GM06990 (cell line): ENCODE measurements around the gene PAQR4.

Source experiments
- DNase-seq: peaks from one replicate; pipeline ENCODE4 v3.0.0-alpha.2; 2011; ENCODE audit not compliant: insufficient read length; ENCODE audit errors: extremely low read depth
- H3K27me3 ChIP-seq: replicated peaks from 2 replicates; pipeline ENCODE4 v1.6.0; 2011; ENCODE audit warnings: low read length; ENCODE audit not compliant: control insufficient read depth, insufficient read depth
- H3K36me3 ChIP-seq: 2 replicates; pipeline ENCODE4 v1.5.1; 2011; ENCODE audit warnings: low read length; ENCODE audit not compliant: control insufficient read depth, insufficient read depth
- H3K4me3 ChIP-seq: replicated peaks from 2 replicates; pipeline ENCODE4 v1.5.1; 2011; ENCODE audit warnings: low read depth, mild to moderate bottlenecking, control low read depth, low read length
- TF ChIP-seq, protein P1 (sequence below): IDR thresholded peaks from 2 replicates; pipeline ENCODE4 v1.5.1; 2011; ENCODE audit warnings: low read length, control low read depth, mild to moderate bottlenecking, inconsistent platforms; ENCODE audit not compliant: insufficient read depth, poor library complexity, severe bottlenecking

The PAQR4 gene

DNA sequence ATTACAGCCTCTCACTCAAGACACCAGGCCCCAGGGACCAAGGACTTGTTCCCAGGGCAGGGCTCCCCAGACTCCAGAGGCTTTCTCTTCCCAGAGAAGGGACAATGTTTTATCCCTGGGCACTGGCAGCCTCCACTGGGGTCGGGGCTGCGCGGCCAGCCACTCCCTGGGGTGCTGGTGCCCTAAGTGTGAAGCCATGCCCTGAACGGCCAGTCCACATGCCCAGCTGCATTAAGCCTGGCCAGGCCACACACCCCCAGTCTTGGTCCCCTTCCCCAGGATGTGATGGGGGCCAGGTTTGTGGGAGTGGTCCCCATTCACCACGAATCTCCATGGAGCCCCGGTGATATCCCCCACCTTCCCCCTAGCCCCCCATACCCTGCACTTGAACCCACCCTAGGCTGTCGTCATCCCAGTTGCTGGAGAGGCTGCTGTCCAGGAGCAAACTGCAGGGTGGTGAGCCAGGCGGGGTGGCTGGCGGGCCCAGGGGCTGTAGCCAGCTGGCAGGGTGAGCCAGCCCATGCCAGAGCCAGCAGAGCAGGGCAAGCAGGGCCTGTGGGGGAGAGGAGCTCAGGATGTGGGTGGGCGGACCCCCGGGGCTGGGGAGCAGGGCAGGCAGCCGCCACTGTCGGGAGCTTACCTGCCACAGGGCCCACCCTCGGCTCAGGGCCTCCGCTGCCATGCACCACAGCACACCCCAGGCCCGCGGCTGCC lies 4.6 kb downstream of the PAQR4 start:
- no peak for DNase-seq
- TF ChIP-seq, protein P1, sequence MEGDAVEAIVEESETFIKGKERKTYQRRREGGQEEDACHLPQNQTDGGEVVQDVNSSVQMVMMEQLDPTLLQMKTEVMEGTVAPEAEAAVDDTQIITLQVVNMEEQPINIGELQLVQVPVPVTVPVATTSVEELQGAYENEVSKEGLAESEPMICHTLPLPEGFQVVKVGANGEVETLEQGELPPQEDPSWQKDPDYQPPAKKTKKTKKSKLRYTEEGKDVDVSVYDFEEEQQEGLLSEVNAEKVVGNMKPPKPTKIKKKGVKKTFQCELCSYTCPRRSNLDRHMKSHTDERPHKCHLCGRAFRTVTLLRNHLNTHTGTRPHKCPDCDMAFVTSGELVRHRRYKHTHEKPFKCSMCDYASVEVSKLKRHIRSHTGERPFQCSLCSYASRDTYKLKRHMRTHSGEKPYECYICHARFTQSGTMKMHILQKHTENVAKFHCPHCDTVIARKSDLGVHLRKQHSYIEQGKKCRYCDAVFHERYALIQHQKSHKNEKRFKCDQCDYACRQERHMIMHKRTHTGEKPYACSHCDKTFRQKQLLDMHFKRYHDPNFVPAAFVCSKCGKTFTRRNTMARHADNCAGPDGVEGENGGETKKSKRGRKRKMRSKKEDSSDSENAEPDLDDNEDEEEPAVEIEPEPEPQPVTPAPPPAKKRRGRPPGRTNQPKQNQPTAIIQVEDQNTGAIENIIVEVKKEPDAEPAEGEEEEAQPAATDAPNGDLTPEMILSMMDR: no peak
- Histone ChIP-seq H3K36me3 (peaks cover 17% of the 10 kb centered on the region), H3K4me3 (no peak overlapping the region), H3K27me3 (no peaks in the 10 kb centered on the region)

DNA sequence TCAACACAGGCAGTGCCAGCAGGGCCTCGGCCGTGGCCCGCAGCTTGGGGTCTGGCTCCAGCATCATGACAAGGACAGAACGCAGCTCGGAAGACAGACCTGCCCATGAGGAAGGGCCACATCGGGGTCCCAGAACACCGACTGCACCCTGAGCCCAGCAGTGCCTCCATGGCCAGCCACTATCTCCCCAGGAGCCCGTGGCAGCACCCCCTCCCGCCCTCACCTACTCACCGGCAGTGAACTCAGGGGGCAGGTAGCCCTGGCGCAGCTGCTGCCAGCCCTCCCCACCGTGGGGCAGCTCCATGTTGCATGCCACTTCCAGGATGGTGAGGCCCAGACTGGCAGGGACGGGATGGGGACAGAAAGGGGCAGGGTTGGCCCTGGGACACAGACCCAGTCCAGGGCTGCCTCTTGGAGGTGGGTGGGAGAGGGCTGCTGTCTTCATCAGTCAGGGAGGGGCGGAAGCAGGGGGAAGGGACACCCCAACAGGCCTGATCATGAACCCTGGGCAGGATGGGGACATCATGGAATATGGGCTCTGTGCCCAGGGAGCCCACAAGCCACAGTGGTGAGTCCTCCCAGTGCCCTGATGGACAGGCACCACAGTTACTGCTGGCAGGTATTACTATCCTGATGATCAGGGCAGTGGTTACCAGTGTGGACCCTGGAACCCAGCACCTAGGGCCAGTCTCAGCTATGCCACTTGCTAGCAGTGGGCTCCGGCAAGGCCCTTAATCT lies 5.3 kb downstream of the PAQR4 start:
- Histone ChIP-seq H3K36me3 (peaks cover 17% of the 10 kb centered on the region), H3K27me3 (no peaks in the 10 kb centered on the region), H3K4me3 (no peak overlapping the region)
- TF ChIP-seq, protein P1: no peak
- no peak for DNase-seq

DNA sequence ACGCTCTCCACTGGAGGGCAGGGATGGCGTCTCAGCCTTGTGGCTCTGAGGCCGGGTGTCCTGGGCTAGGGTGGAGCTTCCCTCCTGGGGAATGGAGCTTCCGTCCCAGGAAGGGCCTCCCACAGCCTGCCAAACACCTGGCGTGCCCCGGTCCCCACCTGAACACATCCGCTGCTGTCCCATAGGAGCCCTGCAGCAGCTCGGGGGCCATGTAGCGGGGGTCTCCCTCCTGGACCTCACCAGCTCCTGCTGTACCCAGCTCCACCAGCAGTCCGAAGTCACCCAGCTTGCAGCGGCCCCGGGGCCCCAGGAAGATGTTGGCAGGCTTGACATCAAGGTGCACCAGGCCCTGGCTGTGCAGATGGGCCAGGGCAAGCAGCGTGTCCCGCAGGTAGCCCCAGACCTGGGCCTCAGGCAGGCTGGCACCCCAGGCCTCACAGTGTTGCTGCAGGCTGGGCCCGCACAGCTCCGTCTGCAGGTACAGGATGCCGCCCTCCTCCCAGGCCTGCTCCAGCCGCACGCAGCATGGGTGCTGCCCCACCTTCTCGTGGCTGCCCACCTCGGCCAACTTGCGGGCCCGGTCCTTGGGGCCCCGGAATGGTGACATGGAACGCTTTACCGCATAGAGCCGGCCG lies 6.1 kb downstream of the PAQR4 start:
- DNase-seq: no peak
- Histone ChIP-seq H3K4me3 (no peak overlapping the region), H3K27me3 (no peaks in the 10 kb centered on the region), H3K36me3 (peaks cover 17% of the 10 kb centered on the region)
- TF ChIP-seq, protein P1: no peak

DNA sequence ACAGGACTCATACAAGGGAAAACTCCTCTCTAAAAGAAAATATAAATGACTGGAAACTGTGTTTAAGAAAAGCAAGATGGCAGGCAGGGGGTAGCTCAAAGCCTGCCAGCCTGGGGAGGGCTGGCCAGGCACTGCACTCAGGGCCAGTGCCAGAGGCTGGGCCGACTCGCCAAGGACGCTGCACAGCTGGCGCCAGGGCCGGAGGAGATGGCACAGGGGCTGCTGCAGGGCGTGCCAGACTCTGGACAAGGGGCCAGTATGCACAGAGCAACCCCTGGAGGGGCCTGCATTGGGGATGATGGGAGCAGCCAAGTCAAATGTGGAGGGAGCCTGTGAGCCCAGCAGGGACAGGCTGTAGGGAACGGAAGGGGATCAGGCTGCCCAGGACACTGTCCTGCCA lies 7.1 kb downstream of the PAQR4 start:
- TF ChIP-seq, protein P1: no peak
- H3K4me3 ChIP-seq: no peak overlapping the region
- H3K27me3 ChIP-seq: no peaks in the 10 kb centered on the region
- DNase-seq: no peak
- H3K36me3 ChIP-seq: peaks cover 14% of the 10 kb centered on the region

DNA sequence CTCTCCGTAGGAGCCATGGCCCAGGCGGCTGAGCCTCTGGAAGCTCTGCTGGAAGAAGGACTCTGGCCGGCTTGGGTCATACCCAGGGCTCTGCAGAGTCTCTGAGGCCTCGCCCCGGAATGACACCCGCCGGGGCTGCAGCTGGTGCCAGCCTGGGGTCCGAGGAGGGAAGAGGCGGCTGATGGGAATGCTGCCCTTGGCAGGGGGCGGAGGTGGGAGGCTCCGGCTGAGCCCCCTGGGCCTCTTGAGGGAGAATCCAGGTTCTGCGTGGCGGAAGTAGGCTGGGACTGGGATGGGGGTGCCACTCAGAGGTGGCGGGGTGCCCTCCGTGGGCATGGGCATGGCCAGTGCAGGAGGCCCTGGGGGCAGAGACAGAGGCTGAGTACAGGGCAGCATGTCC lies 7.5 kb downstream of the PAQR4 start:
- TF ChIP-seq, protein P1: no peak
- Histone ChIP-seq H3K4me3 (no peak overlapping the region), H3K27me3 (no peaks in the 10 kb centered on the region), H3K36me3 (peaks cover 14% of the 10 kb centered on the region)
- DNase-seq: no peak
